ENCODE measurements around the gene SYT6.

Gene SYT6

GRCh38 chr1:114189398-114189797 lies 35.7 kb upstream of the SYT6 start:
- no peak overlapping the region for H3K27ac ChIP-seq
- TF ChIP-seq ZFX (IDR thresholded peaks at IDR 0.05), result no peak
- TF ChIP-seq, protein P1, sequence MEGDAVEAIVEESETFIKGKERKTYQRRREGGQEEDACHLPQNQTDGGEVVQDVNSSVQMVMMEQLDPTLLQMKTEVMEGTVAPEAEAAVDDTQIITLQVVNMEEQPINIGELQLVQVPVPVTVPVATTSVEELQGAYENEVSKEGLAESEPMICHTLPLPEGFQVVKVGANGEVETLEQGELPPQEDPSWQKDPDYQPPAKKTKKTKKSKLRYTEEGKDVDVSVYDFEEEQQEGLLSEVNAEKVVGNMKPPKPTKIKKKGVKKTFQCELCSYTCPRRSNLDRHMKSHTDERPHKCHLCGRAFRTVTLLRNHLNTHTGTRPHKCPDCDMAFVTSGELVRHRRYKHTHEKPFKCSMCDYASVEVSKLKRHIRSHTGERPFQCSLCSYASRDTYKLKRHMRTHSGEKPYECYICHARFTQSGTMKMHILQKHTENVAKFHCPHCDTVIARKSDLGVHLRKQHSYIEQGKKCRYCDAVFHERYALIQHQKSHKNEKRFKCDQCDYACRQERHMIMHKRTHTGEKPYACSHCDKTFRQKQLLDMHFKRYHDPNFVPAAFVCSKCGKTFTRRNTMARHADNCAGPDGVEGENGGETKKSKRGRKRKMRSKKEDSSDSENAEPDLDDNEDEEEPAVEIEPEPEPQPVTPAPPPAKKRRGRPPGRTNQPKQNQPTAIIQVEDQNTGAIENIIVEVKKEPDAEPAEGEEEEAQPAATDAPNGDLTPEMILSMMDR (conservative IDR thresholded peaks at IDR 0.05), result no peak

- no peak overlapping the region for H3K27ac ChIP-seq
- TF ChIP-seq ZFX (IDR thresholded peaks at IDR 0.05), result no peak
- TF ChIP-seq, protein P1 (conservative IDR thresholded peaks at IDR 0.05), result no peak
These were observed 27.7 kb upstream of the SYT6 start for GRCh38 chr1:114181356-114181755.

DNA sequence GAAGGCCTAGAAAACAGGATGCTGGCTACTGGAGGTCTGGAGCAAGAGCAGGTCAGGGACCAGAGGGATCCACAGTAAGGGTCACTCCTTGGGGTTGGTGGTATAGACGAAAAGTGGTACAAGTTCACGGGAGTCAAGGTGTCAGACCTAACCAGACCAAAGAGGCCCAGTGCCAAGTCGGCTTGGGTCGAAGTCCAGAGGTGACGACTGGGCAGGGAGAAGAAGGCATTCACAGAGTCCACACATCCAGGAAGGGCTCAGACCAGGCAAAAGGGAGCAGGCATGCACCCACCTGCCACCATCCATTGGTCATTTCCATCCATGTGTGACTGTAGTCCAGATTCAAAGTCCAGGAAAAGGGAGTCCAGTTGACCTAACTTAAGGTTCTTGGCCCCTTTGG lies 27.1 kb upstream of the SYT6 start:
- TF ChIP-seq, protein P1 (conservative IDR thresholded peaks at IDR 0.05), result no peak
- no peak for TF ChIP-seq ZFX (IDR thresholded peaks at IDR 0.05)

GRCh38 chr1:114178936-114179335 lies 25.3 kb upstream of the SYT6 start:
- TF ChIP-seq, protein P1 (conservative IDR thresholded peaks at IDR 0.05), result no peak
- no peak for TF ChIP-seq ZFX (IDR thresholded peaks at IDR 0.05)
- no peak overlapping the region for H3K27ac ChIP-seq

More for the DNA sequence above, 27.1 kb upstream of the SYT6 start:
- no peak overlapping the region for H3K27ac ChIP-seq

DNA sequence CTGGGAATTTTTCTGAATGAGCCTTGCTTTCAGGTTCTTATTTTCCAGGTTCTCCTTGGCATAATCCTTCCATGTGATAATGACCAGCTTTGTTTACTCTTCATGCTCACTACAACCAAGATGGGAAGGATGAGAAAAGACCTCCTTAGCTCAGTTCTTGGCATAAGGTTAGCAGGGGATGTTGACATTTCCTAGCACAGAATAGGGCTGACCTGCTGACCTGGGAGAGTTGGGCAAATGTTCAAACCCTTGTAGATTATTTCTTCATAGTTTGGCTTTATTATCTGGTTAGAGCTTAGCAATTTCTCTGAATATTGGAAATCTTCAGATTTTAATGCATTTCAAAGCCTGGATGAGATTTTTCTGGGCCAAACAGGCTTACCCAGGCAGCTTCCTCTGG lies 23.6 kb upstream of the SYT6 start:
- H3K27ac ChIP-seq, result no peak overlapping the region; the same call in 1 of the 2 replicates
- no peak for TF ChIP-seq ZFX (IDR thresholded peaks at IDR 0.05)
- TF ChIP-seq, protein P1 (conservative IDR thresholded peaks at IDR 0.05), result no peak

GRCh38 chr1:114176366-114176765 lies 22.7 kb upstream of the SYT6 start:
- TF ChIP-seq, protein P1 (conservative IDR thresholded peaks at IDR 0.05), result no peak
- no peak for TF ChIP-seq ZFX (IDR thresholded peaks at IDR 0.05)
- H3K27ac ChIP-seq, result no peak overlapping the region

- TF ChIP-seq ZFX (IDR thresholded peaks at IDR 0.05), result no peak
- TF ChIP-seq, protein P1 (conservative IDR thresholded peaks at IDR 0.05), result no peak
- H3K27ac ChIP-seq, result peak overlapping the region; percentile 63
These were observed 20.0 kb upstream of the SYT6 start for GRCh38 chr1:114173680-114174079.
